Measurements from ENCODE around the gene MAGEB16. TPM values are rescaled to one million over a fixed set of nuclear protein-coding genes. Genes with fewer than 3 reads are reported as not detected.

The MAGEB16 gene
- total RNA-seq, 2 donors from 2014 or later: not detected

Other genes with a start within 250 kb of the MAGEB16 start
- not detected for gene CFAP47, start 121.4 kb downstream of the MAGEB16 start, total RNA-seq